Measurements from ENCODE around the gene CDH4. TPM values are rescaled to one million over a fixed set of nuclear protein-coding genes. Genes with fewer than 3 reads are reported as not detected.

The CDH4 gene
- total and polyA plus RNA-seq, 2 donors (not counting 3 experiments of a cell fraction or from before 2014, with no cell fraction given): 0.17 to 0.51 TPM

GRCh38 chr20:61478094-61478493 is 226.0 kb downstream of the CDH4 start:
- BruUV-seq (replicated peaks): no TSS peak
- FAIRE-seq (no peak), DNase-seq (ENCODE audit: low read depth, low spot score) (no peak)
- H3K4me3 ChIP-seq (replicated peaks in 1 of 3; ENCODE audit: insufficient read depth in 1 of 3, low read depth in 1 of 3, low read length in 3 of 3): no peak overlapping the region
- H3K27ac ChIP-seq (ENCODE audit: insufficient read depth, low read depth, low read length): no peak overlapping the region
- no peaks in the 10 kb centered on the region for H3K36me3 ChIP-seq (ENCODE audit: control insufficient read depth in 2 of 2, extremely low read depth in 1 of 2, insufficient read depth in 2 of 2, low read length in 2 of 2)
- dilution Hi-C loops (cut with MboI; ENCODE audit: extremely low pct_ligation_motif_present, low sequenced_read_pairs): no loop called here
- no peak overlapping the region for H2AFZ ChIP-seq (ENCODE audit: low read depth, low read length)
- H3K79me2 ChIP-seq (ENCODE audit: control insufficient read depth, insufficient read depth, low read length): no peaks in the 10 kb centered on the region
- no peak overlapping the region for H3K4me2 ChIP-seq (ENCODE audit: insufficient read depth, low read length)
- H3K27me3 ChIP-seq (ENCODE audit: control insufficient read depth in 2 of 2, insufficient read depth in 2 of 2, low read length in 2 of 2): no peaks in the 10 kb centered on the region
- ChIA-PET POLR2A (no interaction called here), CTCF (no interaction called here)
- no peak overlapping the region for H3K9ac ChIP-seq (replicated peaks; ENCODE audit: extremely low read depth, insufficient read depth, low read length)
- TF ChIP-seq EZH2 (IDR thresholded peaks at IDR 0.05; ENCODE audit: borderline replicate concordance, low read depth, low read length, severe bottlenecking) (no peak), MYC (IDR thresholded peaks at IDR 0.05; ENCODE audit: low read depth, low read length) (no peak), POLR2A (IDR thresholded peaks at IDR 0.05; ENCODE audit: low read depth, low read length) (no peak), JUN (IDR thresholded peaks at IDR 0.05; ENCODE audit: borderline replicate concordance, insufficient read depth, insufficient read length, low read depth) (no peak), POLR2AphosphoS5 (IDR thresholded peaks at IDR 0.05; ENCODE audit: insufficient read depth, low read depth, low read length) (no peak), FOS (IDR thresholded peaks at IDR 0.05; ENCODE audit: borderline replicate concordance, insufficient read depth, low read length) (no peak), GATA2 (IDR thresholded peaks at IDR 0.05; ENCODE audit: insufficient read depth, insufficient read length, low read depth, low read length) (no peak)
- TF ChIP-seq, protein P1, sequence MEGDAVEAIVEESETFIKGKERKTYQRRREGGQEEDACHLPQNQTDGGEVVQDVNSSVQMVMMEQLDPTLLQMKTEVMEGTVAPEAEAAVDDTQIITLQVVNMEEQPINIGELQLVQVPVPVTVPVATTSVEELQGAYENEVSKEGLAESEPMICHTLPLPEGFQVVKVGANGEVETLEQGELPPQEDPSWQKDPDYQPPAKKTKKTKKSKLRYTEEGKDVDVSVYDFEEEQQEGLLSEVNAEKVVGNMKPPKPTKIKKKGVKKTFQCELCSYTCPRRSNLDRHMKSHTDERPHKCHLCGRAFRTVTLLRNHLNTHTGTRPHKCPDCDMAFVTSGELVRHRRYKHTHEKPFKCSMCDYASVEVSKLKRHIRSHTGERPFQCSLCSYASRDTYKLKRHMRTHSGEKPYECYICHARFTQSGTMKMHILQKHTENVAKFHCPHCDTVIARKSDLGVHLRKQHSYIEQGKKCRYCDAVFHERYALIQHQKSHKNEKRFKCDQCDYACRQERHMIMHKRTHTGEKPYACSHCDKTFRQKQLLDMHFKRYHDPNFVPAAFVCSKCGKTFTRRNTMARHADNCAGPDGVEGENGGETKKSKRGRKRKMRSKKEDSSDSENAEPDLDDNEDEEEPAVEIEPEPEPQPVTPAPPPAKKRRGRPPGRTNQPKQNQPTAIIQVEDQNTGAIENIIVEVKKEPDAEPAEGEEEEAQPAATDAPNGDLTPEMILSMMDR (IDR thresholded peaks at IDR 0.05; ENCODE audit: extremely low read depth in 1 of 2, insufficient read depth in 1 of 2, low read depth in 1 of 2, low read length in 2 of 2): no peak
- TF ChIP-seq, protein P2, sequence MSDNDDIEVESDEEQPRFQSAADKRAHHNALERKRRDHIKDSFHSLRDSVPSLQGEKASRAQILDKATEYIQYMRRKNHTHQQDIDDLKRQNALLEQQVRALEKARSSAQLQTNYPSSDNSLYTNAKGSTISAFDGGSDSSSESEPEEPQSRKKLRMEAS (IDR thresholded peaks at IDR 0.05; ENCODE audit: insufficient read depth, insufficient read length): no peak
- H4K20me1 ChIP-seq (replicated peaks; ENCODE audit: control insufficient read depth, extremely low read depth, insufficient read depth, low read length): no peaks in the 10 kb centered on the region
- intact Hi-C loops (cut with micrococcal nuclease): no loop called here
- H3K9me3 ChIP-seq (replicated peaks; ENCODE audit: control insufficient read depth, insufficient read depth, low read length): peaks cover 6% of the 10 kb centered on the region
- no peaks in the 10 kb centered on the region for H3K9me1 ChIP-seq (replicated peaks; ENCODE audit: control insufficient read depth, extremely low read depth, insufficient read depth, low read length)
- H3K4me1 ChIP-seq (ENCODE audit: control insufficient read depth, extremely low read depth, insufficient read depth, low read length): no peaks in the 10 kb centered on the region

All from endothelial cell of umbilical vein (primary cell).